A673 (cell line): ENCODE measurements around the gene CEP78.

Source experiments
- EZH2 ChIP-seq: fragments of 200-600 bp; sonication (generic); IDR thresholded peaks from 2 replicates; pipeline ENCODE4 v1.6.1; 2017; ENCODE audit warnings: borderline replicate concordance, low read depth, mild to moderate bottlenecking, mixed read lengths, antibody characterized with exemption, low read length; ENCODE audit not compliant: poor library complexity, severe bottlenecking
- TF ChIP-seq, protein P1 (sequence below): fragments of 300-800, 200-600 bp; sonication (generic); conservative IDR thresholded peaks from 2 replicates; pipeline ENCODE4 v1.5.1; 2017; ENCODE audit warnings: low read depth, mild to moderate bottlenecking, antibody characterized with exemption, low read length, moderate library complexity, mixed read lengths

DNA sequence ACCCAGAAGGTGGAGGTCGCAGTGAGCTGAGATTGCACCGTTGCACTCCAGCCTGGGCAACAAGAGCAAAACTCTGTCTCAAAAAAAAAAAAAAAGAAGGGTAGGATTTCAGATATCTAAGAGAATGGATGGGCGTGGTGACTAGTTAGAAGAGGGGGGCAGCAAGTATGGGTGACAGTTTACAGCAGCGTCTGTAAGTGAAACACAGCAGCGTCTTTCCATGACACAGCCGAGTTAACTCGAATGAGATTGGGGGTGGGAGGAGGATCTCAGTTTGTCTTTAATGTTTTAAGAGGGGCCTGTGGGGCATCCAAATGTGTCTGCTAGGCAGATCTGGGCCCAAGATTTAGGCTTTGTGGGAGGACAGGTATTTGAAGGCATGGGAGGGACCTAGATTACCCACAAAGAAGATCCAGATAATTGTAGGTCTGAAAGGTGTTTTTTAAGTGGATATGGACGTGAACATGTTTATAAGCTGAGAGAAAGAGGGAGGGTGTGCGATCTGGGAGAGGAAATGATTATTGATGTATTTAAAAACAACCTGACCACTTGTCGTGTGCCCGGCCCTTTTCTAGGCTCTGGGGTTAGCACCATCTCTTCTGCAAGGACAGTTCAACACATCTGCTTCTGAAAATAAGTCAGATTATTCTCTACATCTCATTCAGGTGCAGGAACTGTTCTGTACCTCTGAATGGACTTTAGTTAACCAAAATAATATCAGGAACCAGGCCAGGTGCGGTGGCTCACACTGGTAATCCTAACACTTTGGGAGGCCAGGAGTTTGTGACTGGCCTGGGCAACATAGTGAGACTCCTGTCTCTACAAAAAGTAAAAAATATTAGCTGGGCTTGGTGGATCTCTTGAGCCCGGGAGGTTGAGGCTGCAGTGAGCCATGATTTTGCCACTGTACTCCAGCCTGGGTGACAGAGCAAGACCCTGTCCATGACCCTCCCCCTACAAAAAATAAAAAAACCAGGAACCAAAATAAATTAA is 2.5 kb downstream of the CEP78 start:
- TF ChIP-seq, protein P1, sequence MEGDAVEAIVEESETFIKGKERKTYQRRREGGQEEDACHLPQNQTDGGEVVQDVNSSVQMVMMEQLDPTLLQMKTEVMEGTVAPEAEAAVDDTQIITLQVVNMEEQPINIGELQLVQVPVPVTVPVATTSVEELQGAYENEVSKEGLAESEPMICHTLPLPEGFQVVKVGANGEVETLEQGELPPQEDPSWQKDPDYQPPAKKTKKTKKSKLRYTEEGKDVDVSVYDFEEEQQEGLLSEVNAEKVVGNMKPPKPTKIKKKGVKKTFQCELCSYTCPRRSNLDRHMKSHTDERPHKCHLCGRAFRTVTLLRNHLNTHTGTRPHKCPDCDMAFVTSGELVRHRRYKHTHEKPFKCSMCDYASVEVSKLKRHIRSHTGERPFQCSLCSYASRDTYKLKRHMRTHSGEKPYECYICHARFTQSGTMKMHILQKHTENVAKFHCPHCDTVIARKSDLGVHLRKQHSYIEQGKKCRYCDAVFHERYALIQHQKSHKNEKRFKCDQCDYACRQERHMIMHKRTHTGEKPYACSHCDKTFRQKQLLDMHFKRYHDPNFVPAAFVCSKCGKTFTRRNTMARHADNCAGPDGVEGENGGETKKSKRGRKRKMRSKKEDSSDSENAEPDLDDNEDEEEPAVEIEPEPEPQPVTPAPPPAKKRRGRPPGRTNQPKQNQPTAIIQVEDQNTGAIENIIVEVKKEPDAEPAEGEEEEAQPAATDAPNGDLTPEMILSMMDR = no peak
- TF ChIP-seq EZH2 = no peak
